Suppressor macrophage treated with lipopolysaccharide for 1 hour (primary cell): Measurements from ENCODE around the gene PSMB10.

Experiments used
- DNase-seq, 3 donors: peaks; one replicate each; pipeline ENCODE4 v3.0.0-alpha.2; 2020 to 2022

Gene PSMB10

DNA sequence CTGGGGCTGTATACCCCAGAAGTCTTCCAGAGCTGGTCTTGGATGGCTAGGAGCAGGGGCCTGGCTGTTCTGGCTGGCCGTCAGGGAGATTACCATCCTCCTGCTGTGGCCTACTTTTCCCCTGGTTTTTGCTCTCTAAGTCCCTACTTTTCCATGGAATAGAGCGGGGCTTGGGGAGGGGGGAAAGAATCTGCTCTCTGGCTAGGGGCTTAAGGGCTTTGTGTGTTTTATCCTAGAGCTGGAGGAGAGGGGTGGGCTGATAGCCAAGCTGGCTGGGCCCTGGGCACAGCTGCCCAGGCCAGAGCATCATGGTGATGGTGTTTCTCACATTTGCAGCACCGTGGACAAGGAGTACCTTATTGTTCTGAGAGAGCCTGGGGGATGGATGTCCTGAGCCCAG lies 48.3 kb downstream of the PSMB10 start:
- no peak for DNase-seq

DNA sequence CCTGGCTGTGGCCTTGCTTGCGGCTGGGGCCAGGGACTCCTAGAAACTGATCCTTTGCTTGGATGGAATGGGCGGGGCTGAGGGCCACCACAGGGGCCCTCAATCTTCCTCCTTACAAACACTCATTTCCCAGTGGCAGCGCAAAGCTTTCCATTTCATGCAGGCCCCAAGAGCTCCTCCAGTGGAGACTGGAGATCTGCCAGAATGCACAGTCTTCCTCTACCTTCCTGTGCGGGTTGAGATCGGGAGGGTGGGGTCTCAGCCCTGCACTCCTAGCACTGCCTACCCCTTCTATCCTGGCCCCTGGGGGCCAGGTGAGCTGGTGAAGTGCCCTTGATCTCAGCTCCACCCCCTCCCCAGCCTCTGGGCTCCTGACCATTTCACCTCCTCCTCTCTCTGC lies 50.3 kb downstream of the PSMB10 start:
- DNase-seq, result no peak

DNA sequence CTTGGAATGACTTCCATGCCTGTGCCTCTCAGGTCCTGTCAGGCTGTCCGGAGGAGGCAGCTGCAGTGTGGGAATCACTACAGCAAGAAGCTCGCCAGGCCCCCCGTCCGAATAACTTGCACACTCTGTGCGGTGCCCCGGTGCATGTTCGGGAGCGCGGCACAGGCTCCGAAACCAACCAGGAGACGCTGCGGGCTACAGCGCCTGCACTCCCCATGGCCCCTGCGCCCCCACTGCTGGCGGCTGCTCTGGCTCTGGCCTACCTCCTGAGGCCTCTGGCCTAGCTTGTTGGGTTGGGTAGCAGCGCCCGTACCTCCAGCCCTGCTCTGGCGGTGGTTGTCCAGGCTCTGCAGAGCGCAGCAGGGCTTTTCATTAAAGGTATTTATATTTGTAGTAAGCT lies 50.7 kb downstream of the PSMB10 start:
- no peak for DNase-seq

DNA sequence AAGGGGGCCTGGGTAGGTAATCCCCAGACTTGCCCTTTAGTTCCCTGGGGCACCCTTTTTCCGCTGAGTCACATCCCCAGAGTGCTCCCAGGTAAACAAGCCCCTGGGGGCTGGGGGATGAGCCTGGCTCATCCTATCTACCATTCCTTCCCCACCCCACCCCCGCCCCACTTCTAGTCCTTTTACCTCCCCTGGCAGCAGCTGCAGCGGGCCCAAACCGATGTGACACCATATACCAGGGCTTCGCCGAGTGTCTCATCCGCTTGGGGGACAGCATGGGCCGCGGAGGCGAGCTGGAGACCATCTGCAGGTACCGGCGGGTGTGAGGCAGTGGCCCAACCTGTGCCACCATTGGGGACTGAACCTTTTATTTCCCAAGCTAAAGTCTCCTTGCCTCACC lies 51.1 kb downstream of the PSMB10 start:
- DNase-seq, result no peak

DNA sequence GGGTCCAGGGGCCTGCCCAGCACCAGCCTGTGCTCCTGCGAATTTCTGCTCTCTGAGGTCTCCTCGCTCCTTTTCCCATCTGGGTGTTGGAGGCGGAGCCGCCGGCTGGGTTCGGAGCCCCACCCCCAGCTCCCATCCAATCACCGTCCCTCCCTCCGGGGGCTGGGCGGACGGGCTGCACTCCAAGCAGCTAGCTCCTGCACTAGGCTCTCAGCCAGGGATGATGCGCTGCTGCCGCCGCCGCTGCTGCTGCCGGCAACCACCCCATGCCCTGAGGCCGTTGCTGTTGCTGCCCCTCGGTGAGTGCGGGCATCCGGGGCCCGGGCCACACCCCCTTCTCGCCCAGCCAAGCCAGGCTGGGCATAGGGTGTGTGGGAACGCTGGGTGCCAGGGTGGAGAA lies 52.0 kb downstream of the PSMB10 start, which contains the start of gene NRN1L:
TSS of gene NRN1L (plus strand) at position 202 of the 400 bp plus-strand sequence. CDS start at position 221, 19 bp downstream.
- no peak for DNase-seq
